ENCODE measurements around the gene ABHD2.
"Not testable (repeated sequence)": the region's sequence is repeated elsewhere in the genome, so short reads cannot be mapped to it uniquely, and the experiment has no call there.

The ABHD2 gene

GRCh38 chr15:89137926-89138325 is 49.7 kb downstream of the ABHD2 start:
- no peak for DNase-seq (ENCODE audit: low read depth, low spot score)

- DNase-seq (ENCODE audit: low read depth, low spot score) = no peak
Observed at GRCh38 chr15:89138999-89139612, 50.9 kb downstream of the ABHD2 start.

GRCh38 chr15:89139613-89140499 is 51.6 kb downstream of the ABHD2 start:
- DNase-seq (ENCODE audit: low read depth, low spot score) = no peak

GRCh38 chr15:89140595-89140994 is 52.3 kb downstream of the ABHD2 start:
- DNase-seq (ENCODE audit: low read depth, low spot score) = no peak

GRCh38 chr15:89141159-89141558 is 52.9 kb downstream of the ABHD2 start:
- not testable (repeated sequence) for DNase-seq (ENCODE audit: low read depth, low spot score)

GRCh38 chr15:89141885-89142284 is 53.6 kb downstream of the ABHD2 start:
- no peak for DNase-seq (ENCODE audit: low read depth, low spot score)

GRCh38 chr15:89142423-89142822 is 54.2 kb downstream of the ABHD2 start:
- DNase-seq (ENCODE audit: low read depth, low spot score) = no peak

- DNase-seq (ENCODE audit: low read depth, low spot score) = no peak
Observed at GRCh38 chr15:89143503-89144162, 55.4 kb downstream of the ABHD2 start.

- no peak for DNase-seq (ENCODE audit: low read depth, low spot score)
Observed at GRCh38 chr15:89144491-89144890, 56.2 kb downstream of the ABHD2 start.

GRCh38 chr15:89146366-89146765 is 58.1 kb downstream of the ABHD2 start:
- no peak for DNase-seq (ENCODE audit: low read depth, low spot score)

- no peak for DNase-seq (ENCODE audit: low read depth, low spot score)
Observed at GRCh38 chr15:89148126-89148525, 59.9 kb downstream of the ABHD2 start.

- DNase-seq (ENCODE audit: low read depth, low spot score) = no peak
Observed at GRCh38 chr15:89149501-89150101, 61.3 kb downstream of the ABHD2 start.

GRCh38 chr15:89150287-89150686 is 62.0 kb downstream of the ABHD2 start:
- DNase-seq (ENCODE audit: low read depth, low spot score) = no peak

- DNase-seq (ENCODE audit: low read depth, low spot score) = no peak
Observed at GRCh38 chr15:89150762-89151664, 62.8 kb downstream of the ABHD2 start.

GRCh38 chr15:89155122-89155521 is 66.9 kb downstream of the ABHD2 start:
- DNase-seq (ENCODE audit: low read depth, low spot score) = no peak

- DNase-seq (ENCODE audit: low read depth, low spot score) = no peak
Observed at GRCh38 chr15:89155656-89156055, 67.4 kb downstream of the ABHD2 start.

GRCh38 chr15:89157061-89157460 is 68.8 kb downstream of the ABHD2 start:
- DNase-seq (ENCODE audit: low read depth, low spot score) = no peak

- no peak for DNase-seq (ENCODE audit: low read depth, low spot score)
Observed at GRCh38 chr15:89157918-89158564, 69.8 kb downstream of the ABHD2 start.

- no peak for DNase-seq (ENCODE audit: low read depth, low spot score)
Observed at GRCh38 chr15:89161666-89162065, 73.4 kb downstream of the ABHD2 start.

- DNase-seq (ENCODE audit: low read depth, low spot score) = no peak
Observed at GRCh38 chr15:89163271-89164055, 75.2 kb downstream of the ABHD2 start.
